NCI-H2196 treated with DMSO at 0.1 percent for 48 hours (cell line): Measurements from ENCODE around the gene AGPAT2.
A peak's percentile ranks its signal among the peaks of the same experiment; 100 is the strongest.

Source experiments
- DNase-seq: peaks from one replicate; lab custom pipeline; 2025; ENCODE audit not compliant: unreplicated experiment; lab: John Stamatoyannopoulos, UW

Gene AGPAT2

DNA sequence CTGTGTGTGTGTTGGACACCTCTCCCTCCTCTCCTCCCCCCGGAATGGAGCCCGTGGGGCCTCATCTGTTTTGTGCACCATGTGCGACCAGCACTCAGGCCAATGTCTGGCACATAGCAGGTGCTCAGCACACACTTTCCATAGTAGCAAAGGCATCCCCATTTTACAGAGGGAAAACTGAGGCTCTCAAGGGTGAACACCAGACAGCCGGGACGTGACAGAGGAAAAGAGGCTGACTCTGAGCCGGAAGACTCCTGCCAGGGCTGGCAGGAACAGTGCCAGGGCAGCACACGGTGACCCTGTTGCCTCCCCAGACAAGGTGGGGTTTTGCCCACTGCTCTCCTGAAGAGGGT is 1.8 kb upstream of the AGPAT2 start:
- DNase-seq, result no peak

DNA sequence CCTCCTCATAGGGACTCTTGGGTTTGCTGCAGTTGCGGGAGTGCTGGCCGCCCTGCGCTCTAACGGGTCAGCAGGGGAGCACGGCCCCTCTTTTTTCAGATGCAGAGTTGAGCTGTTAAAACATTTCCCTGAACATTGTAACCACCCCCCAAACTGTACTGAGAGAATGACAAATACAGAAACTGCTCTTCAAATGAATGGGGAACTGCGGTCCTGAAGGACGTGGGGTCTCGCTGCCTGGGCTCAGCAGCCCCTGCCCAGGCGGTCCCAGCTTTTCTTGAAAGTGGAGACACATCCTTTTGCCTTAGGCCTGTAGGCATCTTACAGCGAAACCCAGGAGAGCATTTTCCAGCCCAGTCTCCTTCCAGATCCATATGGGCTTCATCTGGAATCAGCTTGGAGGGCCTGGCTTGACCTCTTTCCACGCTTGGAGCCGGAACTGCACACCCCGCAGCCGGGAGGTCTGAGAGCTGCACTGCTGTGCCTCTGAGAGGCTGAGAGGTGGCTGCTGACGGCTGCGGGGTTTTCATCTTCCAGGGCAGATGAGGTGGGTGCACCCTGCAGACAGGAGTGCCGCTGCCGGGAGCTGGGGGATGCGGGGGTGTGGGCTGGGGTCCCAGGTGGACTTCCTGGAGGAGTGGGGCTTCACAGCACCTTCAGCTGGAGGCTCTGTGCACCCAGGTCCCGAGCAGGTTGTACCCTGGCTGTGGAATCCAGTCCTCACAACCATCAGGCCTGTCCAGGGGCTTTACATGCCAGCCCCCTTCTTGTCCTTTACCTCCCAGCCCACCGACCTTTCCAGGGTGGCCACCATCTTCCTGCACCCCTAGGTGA is 1.2 kb upstream of the AGPAT2 start:
- DNase-seq, result no peak

- DNase-seq, result no peak
Measured at GRCh38 chr9:136687721-136688223, 515 bp upstream of the AGPAT2 start.

DNA sequence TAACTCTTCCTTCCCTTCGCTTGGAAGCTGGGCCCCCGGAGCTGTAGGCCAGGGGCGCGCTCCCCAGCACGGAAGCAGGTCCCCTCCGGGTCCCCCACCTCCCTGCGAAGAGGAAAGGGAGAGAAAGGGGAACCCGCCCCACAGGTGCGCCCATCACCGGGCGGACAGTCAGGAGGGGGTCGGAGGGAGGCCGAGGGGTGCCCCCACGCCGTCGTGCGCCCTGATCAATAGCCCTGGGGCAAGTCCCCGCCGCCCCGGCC is 793 bp downstream of the AGPAT2 start:
- no peak for DNase-seq

DNA sequence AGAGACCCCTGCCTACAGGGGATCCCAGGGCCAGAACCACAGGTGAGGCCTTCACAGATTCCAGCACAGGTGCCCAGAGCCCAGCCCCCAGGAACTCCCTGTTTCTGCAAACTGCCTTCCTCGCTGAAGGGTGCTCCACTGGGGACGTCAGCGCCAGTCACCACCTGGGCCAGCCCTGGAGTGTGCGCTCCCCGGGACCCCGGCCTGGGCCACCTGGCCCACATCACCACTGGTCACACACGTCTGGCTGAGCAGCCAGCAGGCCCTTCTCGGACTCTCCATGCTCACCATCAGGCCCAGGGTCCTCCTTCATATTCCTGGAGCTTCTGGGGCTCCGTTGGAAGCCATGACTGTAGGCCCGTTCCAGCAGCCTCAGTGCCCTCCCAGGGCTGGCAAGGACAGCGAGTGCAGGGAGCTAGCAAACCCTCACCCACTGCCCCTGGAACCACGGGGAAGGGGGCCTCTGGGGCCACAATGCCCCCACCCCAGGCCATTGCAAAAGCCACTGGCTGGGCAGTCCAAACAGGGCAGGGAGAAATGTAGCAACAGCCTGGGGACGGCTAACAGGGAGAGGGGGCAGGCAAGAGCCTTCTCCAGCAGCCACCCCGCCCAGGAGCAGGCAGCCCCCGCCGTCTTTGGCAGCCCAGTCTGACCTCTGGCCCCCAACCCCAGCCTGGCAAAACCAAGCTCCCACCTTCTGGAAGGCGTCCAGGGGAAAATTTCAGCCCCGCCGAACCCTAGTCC is 1.3 kb downstream of the AGPAT2 start:
- no peak for DNase-seq

GRCh38 chr9:136685216-136685615 is 2.0 kb downstream of the AGPAT2 start:
- no peak for DNase-seq

GRCh38 chr9:136684799-136685198 is 2.5 kb downstream of the AGPAT2 start:
- DNase-seq, result no peak

DNA sequence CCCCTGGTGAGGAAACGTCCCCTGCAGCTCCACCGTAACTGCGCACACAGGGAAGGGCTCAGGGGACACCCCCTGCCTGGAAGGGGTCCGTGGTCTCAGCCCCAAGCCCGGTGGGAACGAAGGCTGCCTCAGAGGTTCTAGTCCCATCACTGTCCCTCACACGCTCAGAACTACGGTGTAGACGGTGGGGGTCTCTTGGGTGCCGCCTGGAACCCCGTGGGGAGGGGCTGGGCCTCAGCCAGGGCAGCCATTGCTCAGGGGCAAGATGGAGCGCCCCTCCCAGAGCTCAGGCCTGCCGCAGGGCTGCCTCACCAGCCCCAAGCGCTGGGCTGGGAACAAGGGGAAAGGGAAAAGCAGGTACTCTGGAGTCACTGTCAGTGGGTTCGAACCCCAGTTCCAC is 2.9 kb downstream of the AGPAT2 start:
- no peak for DNase-seq

- DNase-seq, result no peak
Measured at GRCh38 chr9:136683755-136684154, 3.5 kb downstream of the AGPAT2 start.

DNA sequence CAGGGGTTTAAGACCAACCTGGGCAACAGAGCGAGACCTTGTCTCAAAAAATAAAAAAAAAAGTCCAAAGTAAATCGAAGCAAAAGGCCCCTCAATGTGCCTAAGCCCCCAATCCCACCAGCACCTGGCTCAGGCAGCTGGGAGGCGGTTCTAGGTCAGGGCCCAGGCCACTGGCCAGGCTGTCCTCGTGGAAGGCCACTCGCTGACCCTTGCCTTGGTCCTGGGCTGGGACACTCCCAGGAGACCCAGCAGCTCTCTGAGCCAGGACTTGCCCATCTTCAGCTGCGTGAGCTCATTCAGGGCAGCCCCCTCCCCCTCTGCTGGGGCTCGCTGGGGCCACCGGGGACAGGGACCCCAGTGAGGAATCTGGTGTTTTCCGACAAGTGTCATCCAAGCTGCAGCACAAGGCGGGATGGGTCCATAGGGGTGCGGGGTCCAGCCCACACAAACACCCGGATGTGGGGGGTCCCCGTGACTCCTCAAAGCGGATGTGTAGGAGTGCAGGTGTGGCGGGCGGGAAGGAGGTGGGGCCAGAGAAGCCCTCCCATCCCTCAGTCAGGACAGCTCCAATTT is 4.0 kb downstream of the AGPAT2 start:
- no peak for DNase-seq

- no peak for DNase-seq
Measured at GRCh38 chr9:136682710-136683109, 4.5 kb downstream of the AGPAT2 start.

GRCh38 chr9:136681945-136682699 is 5.1 kb downstream of the AGPAT2 start:
- no peak for DNase-seq

DNA sequence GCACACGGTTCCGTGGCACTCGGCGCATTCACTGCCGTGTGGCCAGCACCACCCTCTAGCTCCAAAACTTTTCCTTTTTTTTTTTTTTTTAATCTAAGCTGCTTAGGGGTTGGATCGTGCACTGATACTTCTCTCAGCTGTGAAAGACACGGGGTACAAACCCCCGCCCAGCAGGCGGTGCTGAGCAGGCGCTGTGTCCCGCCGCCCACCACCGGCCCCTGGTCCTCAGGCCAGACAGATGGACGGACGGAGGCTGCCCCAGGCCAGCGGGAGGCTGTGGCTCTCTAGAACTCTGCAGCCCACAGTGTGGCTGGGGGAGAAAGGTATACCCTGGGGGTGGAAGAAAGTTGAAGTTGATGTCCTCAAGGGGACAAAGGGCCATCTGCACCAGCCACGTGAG is 6.2 kb downstream of the AGPAT2 start:
- DNase-seq, result no peak

DNA sequence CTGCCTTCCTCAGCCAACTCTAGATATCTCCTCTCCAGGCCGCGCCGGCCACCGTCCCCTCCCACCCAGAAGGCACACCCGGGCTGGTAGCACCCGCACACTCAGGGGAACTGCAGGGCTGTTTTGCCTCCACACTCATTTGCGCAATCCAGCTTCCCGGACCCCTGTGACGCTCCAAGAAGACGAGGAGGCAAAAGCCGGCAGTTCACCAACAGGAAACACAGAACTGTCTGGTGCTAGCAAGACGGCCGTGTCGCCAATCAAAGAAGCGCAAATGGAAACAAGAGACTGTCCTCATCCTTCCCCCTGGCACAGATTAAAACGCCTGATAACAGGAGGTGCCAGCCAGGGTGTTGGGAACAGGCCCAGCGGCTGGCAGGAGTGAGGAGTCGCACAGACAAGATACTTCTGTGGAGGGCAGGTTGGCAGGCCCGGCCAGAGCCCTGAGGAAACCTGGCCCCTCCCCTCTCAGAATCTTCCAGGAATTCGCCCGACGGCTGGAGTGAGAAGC is 7.8 kb downstream of the AGPAT2 start:
- DNase-seq, result peak; percentile 35

DNA sequence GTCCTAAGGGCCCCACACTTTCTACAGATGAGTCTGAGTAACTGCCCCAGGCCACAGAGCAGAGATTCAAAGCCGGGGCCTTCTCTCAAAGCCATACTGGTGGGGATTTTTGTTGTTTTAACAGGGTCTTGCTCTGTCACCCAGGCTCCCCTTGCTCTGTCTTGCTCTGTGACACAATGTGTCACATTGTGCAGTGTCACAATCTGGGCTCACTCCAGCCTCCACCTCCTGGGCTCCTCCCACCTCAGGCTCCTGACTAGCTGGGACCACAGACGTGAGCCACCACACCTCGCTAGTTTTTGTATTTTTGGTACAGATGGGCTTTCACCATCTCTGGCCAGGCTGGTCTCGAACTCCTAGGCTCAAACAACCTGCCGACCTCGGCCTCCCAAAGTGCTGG is 8.6 kb downstream of the AGPAT2 start:
- DNase-seq, result no peak

GRCh38 chr9:136678034-136678433 is 9.2 kb downstream of the AGPAT2 start:
- DNase-seq, result no peak

DNA sequence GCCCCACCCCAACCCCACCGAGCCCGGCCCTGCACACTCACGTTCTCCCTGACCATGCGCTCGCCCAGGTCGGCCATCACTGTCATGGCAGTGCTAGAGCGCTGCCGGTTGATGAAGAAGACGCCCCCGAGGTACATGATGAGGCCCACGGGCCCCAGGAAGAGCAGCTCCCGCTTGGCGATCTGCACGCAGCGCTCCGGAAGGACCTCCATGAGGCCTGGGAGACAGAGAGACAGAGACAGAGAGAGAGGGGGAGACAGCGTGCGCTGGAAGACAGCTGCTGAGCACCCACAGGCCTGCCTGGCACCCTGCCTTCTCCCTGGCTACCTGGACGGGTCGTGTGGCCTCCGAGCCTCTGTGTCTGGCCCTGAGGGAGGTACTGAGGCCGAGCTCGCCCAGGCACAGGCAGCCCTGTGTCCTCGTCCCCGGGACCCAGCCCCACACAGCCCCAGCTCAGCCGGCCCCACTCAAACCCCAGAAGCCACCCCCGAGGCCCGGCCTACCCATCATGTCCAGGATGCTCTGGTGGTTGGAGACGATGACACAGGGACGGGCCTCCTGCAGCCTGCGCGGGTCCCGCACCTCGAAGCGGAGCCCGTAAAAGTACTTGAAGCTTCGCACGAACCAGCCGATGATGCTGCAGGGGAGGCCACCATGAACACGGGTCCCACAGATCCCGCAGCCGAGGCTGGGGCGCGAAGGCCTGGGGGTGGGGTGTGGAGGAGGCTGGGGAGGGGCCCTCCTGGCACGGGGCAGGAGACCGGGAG is 10.2 kb downstream of the AGPAT2 start:
- DNase-seq, result no peak

DNA sequence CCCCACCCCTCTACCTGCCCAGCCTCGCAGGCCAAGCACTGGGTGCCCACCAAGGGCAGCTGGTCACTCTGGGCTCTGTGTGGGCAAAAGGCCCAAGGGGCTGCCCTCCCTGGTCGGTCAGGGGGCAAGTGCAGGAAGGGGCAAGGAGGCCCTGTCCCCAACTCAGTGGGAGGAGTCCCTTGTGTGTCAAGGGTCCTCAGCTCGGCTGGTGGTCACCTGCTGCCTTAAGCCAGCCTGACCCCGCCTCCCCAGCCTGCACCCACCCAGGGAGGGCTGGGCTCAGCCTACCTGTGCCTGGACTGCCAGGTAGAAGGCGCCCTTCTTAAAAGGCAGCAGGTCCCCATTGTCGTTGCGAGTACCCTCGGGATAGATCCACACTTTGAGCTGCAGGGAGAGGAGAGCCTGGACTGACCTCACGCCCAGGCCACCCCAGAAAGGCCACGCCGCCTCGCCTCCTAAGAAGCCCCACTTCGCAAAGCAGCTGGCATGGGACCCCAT is 10.9 kb downstream of the AGPAT2 start:
- no peak for DNase-seq

DNA sequence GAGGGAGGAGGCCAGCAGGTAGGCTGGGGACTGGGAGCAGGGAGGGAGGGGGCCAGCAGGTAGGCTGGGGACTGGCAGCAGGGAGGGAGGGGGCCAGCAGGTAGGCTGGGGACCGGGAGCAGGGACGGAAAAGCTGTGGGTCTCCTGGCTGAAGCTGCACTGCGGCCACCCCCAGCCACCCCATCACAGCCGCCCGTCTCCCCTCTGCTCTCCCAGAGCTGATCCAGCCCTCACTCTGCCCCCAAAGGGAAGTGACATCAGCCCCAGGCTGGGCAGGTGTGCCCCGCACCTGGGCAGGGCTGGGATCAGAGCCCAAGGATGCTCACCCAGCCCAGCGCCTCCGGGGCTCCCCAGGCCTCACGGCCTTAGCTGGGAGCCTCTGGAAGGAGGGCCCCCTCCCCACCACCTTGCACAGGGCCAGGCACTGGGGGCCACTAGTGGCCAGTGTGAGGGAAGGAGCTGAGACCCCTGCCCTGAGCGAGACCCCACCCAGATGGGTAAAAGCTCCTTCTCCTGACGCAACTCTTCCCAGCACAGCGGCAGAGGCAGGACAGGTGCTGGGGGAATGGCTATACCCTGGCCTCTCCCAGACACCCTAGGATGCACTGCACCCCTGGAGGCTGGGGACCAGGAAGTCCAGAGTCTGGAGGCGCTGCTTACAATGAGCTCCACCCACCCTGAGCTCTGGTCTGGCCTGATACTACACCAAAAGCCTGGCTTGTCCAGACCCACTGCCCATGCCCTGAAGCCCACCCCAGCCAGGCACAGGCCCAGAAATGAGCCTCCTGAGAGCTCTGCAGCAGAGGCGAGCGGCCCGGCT is 11.6 kb downstream of the AGPAT2 start:
- no peak for DNase-seq
